Kasumi-1 (cell line): ENCODE results near the gene EDDM3A.

Experiments
- DNase-seq, 2 experiments: peaks; one replicate each; lab custom pipeline; 2025; lab: John Stamatoyannopoulos, UW

The EDDM3A gene

DNA sequence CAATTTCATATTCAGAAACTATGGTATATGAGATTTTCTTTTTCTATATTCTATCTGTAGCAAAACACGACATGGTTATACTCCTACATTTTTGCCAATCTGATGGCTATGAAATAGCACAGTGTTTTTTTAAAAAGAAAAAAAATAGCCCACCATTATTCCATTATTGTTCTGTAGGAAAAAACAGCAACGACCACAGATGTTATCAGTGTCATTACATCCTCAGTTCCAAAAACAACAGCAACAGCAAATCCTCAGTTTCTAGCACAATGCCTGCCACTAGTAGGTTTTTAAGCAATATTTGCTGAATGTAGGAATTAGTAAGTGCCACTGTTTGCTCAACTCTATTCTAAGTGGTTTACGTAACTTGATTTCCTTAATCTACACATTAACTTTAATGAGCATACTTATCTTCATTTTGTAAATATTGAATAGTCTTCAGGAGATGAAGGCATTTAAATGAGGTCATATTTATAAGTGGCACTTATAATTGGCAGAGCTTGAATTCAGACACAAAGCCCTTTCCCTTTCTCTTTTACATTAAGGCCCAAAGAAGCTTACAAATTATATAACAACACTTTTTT is 43.6 kb downstream of the EDDM3A start:
- DNase-seq, result no peak

DNA sequence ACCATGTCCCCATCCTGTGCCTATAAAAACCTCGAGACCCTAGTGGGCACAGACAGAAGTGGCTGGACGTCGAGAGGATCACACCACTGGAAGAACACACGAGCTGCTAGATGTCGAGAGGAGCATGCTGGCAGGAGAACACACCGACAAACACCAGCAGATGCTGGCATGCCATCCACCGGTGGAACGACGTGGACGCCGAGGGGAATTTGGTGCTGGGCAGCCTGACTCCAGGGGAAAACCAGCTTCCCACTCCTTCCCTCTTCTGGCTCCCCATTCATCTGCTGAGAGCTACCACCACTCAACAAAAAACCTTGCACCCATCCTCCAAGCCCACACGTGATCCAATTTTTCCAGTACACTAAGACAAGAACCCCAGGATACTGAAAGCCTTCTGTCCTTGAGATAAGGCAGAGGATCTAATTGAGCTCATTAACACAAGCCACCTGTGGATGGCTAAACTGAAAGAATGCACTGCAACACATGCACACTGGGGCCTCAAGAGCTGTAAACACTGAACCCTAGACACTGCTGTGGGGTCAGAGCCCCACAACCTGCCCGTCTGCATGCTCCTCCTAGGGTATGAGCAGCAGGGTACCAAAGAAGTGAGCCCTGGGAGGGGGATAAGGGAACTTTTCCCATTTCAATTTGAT is 44.9 kb downstream of the EDDM3A start:
- DNase-seq, result no peak

DNA sequence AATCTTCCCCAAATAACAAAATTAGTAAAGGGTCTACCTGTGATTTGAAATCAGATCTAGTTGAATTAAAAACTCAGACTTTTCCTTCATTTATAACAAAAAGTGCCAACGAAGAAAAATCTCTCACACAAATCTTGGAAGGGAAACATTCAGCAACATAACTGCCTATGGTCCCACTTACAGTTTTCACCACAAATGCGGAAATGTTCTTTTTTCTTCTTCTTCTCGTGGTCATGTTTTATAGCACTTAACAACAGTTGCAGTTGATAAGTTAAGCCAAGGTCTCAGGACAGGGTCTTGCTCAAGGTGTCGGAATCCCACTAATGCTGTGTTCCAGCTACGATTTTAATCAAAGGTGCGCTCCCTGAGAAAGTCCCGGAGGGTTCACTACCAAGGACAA is 45.5 kb downstream of the EDDM3A start:
- DNase-seq, result no peak

DNA sequence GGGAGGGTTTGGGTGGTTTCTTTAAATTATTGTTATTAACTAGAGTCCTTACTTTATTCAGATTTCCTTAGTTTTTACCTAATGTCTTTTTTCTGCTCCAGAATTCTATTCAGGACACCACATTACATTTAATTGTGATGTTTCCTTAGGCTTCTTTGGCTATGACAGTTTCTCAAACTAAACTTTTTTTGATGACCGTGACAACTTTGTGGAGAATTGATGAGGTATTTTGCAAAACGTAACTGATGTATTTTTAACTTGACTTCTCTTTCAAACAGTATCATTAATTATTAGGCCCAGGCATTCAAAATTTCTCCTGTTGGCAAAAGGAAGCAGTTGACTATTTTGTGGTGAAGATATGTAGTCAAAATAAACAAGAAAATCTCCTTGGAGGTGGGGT is 45.9 kb downstream of the EDDM3A start:
- DNase-seq, result no peak

DNA sequence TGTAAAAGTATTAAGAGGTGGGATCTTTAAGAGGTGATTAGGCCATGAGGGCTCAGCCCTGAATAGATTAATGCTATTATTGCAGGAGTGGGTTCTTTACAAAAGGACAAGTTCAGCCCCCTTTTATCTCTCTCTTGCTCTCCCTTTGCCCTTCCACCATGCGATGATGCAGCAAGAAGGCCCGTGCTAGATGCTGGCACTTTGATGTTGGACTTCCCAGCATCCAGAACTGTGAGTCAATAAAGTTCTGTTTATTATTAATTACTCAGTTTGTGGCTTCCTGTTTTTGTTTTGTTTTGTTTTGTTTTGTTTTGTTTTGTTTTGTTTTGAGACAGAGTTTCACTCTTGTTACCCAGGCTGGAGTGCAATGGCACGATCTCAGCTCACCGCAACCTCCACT is 46.9 kb downstream of the EDDM3A start:
- DNase-seq, result no peak

DNA sequence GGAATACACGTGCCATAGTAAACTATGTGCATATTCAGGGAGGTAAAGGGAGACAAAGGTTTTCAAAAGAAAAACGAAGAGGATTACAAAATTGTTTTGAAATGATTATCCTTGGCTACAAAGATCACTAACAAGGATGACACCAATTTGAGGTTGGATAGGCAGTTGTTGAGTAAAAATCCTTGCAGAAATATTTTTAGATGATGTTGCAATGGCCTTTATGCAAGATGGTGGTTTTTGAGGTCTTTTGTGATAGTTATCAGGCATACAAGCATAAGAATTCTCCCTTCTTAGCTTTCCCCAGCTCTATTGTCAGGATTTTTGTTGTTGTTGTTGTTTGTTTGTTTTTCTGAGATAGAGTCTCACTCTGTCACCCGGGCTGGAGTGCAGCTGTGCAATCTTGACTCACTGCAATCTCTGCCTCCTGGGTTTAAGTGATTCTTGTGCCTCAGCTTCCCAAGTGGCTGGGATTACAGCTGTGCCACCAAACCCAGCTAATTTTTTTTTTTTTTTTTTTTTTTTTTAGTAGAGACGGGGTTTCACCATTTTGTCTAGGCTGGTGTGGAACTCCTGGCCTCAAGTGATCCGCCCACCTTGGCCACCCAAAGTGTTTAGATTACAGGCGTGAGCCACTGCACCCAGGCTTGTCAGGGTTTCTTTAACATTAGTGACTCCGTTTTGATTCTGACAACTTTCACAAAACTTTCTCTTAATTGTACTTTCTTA is 49.1 kb downstream of the EDDM3A start:
- peak; percentile 42 to 43 for DNase-seq

DNA sequence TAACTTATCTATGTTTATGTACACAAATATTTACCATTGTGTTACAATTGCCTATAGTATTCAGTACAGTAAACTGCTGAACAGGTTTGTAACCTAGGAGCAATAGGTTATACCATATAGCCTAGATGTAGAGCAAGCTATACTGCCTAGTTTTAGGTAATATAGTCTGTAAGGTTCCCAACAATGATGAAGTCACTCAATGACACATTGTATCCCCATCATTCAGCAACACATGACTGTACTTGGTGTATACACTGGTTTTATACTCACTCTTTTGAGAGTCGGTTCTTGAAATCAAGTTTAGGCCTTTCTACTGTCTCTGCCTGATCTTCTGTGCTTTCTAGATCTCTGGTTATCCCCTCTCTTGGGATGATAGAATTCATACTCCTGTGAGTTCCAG is 51.5 kb downstream of the EDDM3A start:
- DNase-seq, result no peak
